Endothelial cell of umbilical vein (primary cell): ENCODE results near the gene PRKCB. TPM values are rescaled to one million over a fixed set of nuclear protein-coding genes. Genes with fewer than 3 reads are reported as not detected.

Experiments used
- BruUV-seq: library from RNA; stranded (reverse); fragments of 400-500 nt; replicated peaks from 2 replicates; lab custom pipeline; 2021; lab: Mats Ljungman, UMichigan
- CTCF ChIA-PET: fragments of 300-600, 350-600 bp; sonication (Branson Sonifier 250); formaldehyde crosslinking; loops from one replicate; lab custom pipeline; 2021; ENCODE audit warnings: antibody characterized with exemption, inconsistent platforms; lab: Charles Lee
- POLR2A ChIA-PET: fragments of 300-600, 350-600 bp; sonication (Branson Sonifier 250); formaldehyde crosslinking; loops from one replicate; lab custom pipeline; 2021; ENCODE audit warnings: antibody characterized with exemption, inconsistent platforms; lab: Charles Lee
- DNase-seq: peaks from one replicate; pipeline ENCODE4 v3.0.0-alpha.2; 2011; ENCODE audit warnings: low read depth, low spot score
- FAIRE-seq: peaks from 2 replicates; lab custom pipeline; 2011; peaks lifted over from hg19 to GRCh38; lab: Jason Lieb, UNC
- H2AFZ ChIP-seq: 2 replicates; pipeline ENCODE4 v1.6.0; 2012; ENCODE audit warnings: low read depth, low read length, control low read depth, inconsistent platforms
- H3K27ac ChIP-seq: 2 replicates; pipeline ENCODE4 v1.5.1; 2011; ENCODE audit warnings: low read depth, mild to moderate bottlenecking, control low read depth, low read length, moderate library complexity; ENCODE audit not compliant: insufficient read depth
- H3K27me3 ChIP-seq, 2 experiments: 2 replicates each; pipeline versions ENCODE4 v1.6.0 to v1.6.1; 2011; ENCODE audit warnings: low read length in 2 of 2, mixed read lengths in 1 of 2; ENCODE audit not compliant: control insufficient read depth in 2 of 2, insufficient read depth in 2 of 2
- H3K36me3 ChIP-seq, 2 experiments: 2 replicates in 1 of 2; 3 replicates in 1 of 2; pipeline ENCODE4 v1.5.1; 2011; ENCODE audit warnings: low read length in 2 of 2, mild to moderate bottlenecking in 1 of 2, moderate library complexity in 1 of 2; ENCODE audit not compliant: control insufficient read depth in 2 of 2, insufficient read depth in 2 of 2; ENCODE audit errors: extremely low read depth in 1 of 2
- H3K4me1 ChIP-seq: 3 replicates; pipeline ENCODE4 v1.5.1; 2011; ENCODE audit warnings: mild to moderate bottlenecking, low read length; ENCODE audit not compliant: control insufficient read depth, insufficient read depth; ENCODE audit errors: extremely low read depth
- H3K4me2 ChIP-seq: 2 replicates; pipeline ENCODE4 v1.6.1; 2011; ENCODE audit warnings: low read length, control low read depth, mixed read lengths; ENCODE audit not compliant: insufficient read depth
- H3K4me3 ChIP-seq, 3 experiments: fragments of 200-600 bp in 1 of 3; sonication (generic), shearing (Covaris generic) in 1 of 3; replicated peaks in 1 of 3; 2 replicates each; pipeline ENCODE4 v1.5.1; 2011 to 2016; ENCODE audit warnings: control low read depth in 3 of 3, low read length in 3 of 3, mild to moderate bottlenecking in 2 of 3, inconsistent platforms in 1 of 3, low read depth in 1 of 3, moderate library complexity in 1 of 3; ENCODE audit not compliant: insufficient read depth in 1 of 3
- H3K79me2 ChIP-seq: 2 replicates; pipeline ENCODE4 v1.6.0; 2012; ENCODE audit warnings: low read length, inconsistent platforms; ENCODE audit not compliant: control insufficient read depth, insufficient read depth
- H3K9ac ChIP-seq: replicated peaks from 2 replicates; pipeline ENCODE3; 2011; ENCODE audit warnings: low read length, control low read depth; ENCODE audit not compliant: insufficient read depth; ENCODE audit errors: extremely low read depth
- H3K9me1 ChIP-seq: replicated peaks from 3 replicates; pipeline ENCODE4 v1.6.0; 2011; ENCODE audit warnings: mild to moderate bottlenecking, low read length; ENCODE audit not compliant: control insufficient read depth, insufficient read depth; ENCODE audit errors: extremely low read depth
- H3K9me3 ChIP-seq: replicated peaks from 2 replicates; pipeline ENCODE4 v1.5.1; 2012; ENCODE audit warnings: low read length, inconsistent platforms; ENCODE audit not compliant: control insufficient read depth, insufficient read depth
- H4K20me1 ChIP-seq: replicated peaks from 2 replicates; pipeline ENCODE3; 2011; ENCODE audit warnings: mild to moderate bottlenecking, low read length; ENCODE audit not compliant: control insufficient read depth, insufficient read depth; ENCODE audit errors: extremely low read depth
- EZH2 ChIP-seq: IDR thresholded peaks from 2 replicates; pipeline ENCODE4 v1.6.1; 2012; ENCODE audit warnings: borderline replicate concordance, low read depth, mild to moderate bottlenecking, moderate library complexity, low read length, inconsistent platforms; ENCODE audit not compliant: severe bottlenecking
- FOS ChIP-seq: IDR thresholded peaks from 2 replicates; pipeline ENCODE4 v1.6.1; 2011; ENCODE audit warnings: mild to moderate bottlenecking, low read length, moderate library complexity, borderline replicate concordance; ENCODE audit not compliant: insufficient read depth
- GATA2 ChIP-seq: IDR thresholded peaks from 2 replicates; pipeline ENCODE4 v1.7.0; 2011; ENCODE audit warnings: low read depth, mild to moderate bottlenecking, moderate library complexity, mixed read lengths, low read length; ENCODE audit not compliant: insufficient read length, insufficient read depth
- JUN ChIP-seq: IDR thresholded peaks from 2 replicates; pipeline ENCODE4 v1.6.1; 2011; ENCODE audit warnings: borderline replicate concordance, low read depth; ENCODE audit not compliant: insufficient read length, insufficient read depth
- MAX ChIP-seq: IDR thresholded peaks from 2 replicates; pipeline ENCODE4 v1.6.1; 2011; ENCODE audit not compliant: insufficient read depth, insufficient read length
- MYC ChIP-seq: IDR thresholded peaks from one replicate; pipeline ENCODE4 v1.6.1; 2011; ENCODE audit warnings: mild to moderate bottlenecking, low read depth, low read length
- POLR2A ChIP-seq: IDR thresholded peaks from 2 replicates; pipeline ENCODE4 v1.6.1; 2012; ENCODE audit warnings: low read depth, mild to moderate bottlenecking, control low read depth, low read length
- POLR2AphosphoS5 ChIP-seq: IDR thresholded peaks from 2 replicates; pipeline ENCODE4 v1.6.1; 2012; ENCODE audit warnings: low read depth, mild to moderate bottlenecking, control low read depth, low read length, moderate library complexity; ENCODE audit not compliant: insufficient read depth
- dilution Hi-C: fragments of 300-500 bp; cut with MboI; formaldehyde crosslinking; loops from one replicate; pipeline ENCODE4 v1.15.0; 2019; ENCODE audit warnings: low sequenced_read_pairs; ENCODE audit not compliant: extremely low pct_ligation_motif_present
- intact Hi-C: fragments of 100-400 bp; cut with micrococcal nuclease; formaldehyde crosslinking; loops from one replicate; pipeline ENCODE4 v1.10.0; 2022
- polyA plus RNA-seq, 4 experiments: library from polyadenylated mRNA; depleted of rRNA in 3 of 4; stranded (reverse) in 3 of 4; unstranded in 1 of 4; fragments of >200 nt; gene quantifications; 2 replicates each; pipeline versions ENCODE4 v1.2.1 to v1.2.3, GENCODE V29; 2011 to 2012; ENCODE audit warnings: missing spikeins in 1 of 4
- total RNA-seq: library from RNA; stranded (reverse); gene quantifications from 2 replicates; pipeline ENCODE4 v1.2.3, GENCODE V29; 2021
- TF ChIP-seq, protein P1 (sequence below), 2 donors: IDR thresholded peaks; 1 replicate in 1 of 2; 2 replicates in 1 of 2; pipeline ENCODE4 v1.5.1; 2011; ENCODE audit warnings: low read length in 2 of 2, mild to moderate bottlenecking in 2 of 2, moderate library complexity in 2 of 2, control low read depth in 1 of 2, inconsistent platforms in 1 of 2, low read depth in 1 of 2; ENCODE audit not compliant: insufficient read depth in 1 of 2; ENCODE audit errors: extremely low read depth in 1 of 2

The PRKCB gene
- total and polyA plus RNA-seq, 2 donors (not counting 3 experiments of a cell fraction or from before 2014, with no cell fraction given): 0.01 TPM; not detected in 1

GRCh38 chr16:23889189-23889588 is 53.4 kb downstream of the PRKCB start:
- dilution Hi-C loops: no loop called here
- H3K9me3 ChIP-seq: no peaks in the 10 kb centered on the region
- H3K4me1 ChIP-seq: no peaks in the 10 kb centered on the region
- H4K20me1 ChIP-seq: no peaks in the 10 kb centered on the region
- H3K9me1 ChIP-seq: no peaks in the 10 kb centered on the region
- no peak overlapping the region for H3K4me3 ChIP-seq
- BruUV-seq: no TSS peak
- no peaks in the 10 kb centered on the region for H3K36me3 ChIP-seq
- no peak overlapping the region for H3K9ac ChIP-seq
- H3K27me3 ChIP-seq: no peaks in the 10 kb centered on the region
- H3K4me2 ChIP-seq: no peak overlapping the region
- CTCF ChIA-PET: interaction anchor here (1.0 kb wide), 1 partner anchor 121 kb away, joined by 3 read pairs; no protein-coding TSS in a partner anchor
- H3K27ac ChIP-seq: no peak overlapping the region
- intact Hi-C loops: no loop called here
- no peak for FAIRE-seq
- H2AFZ ChIP-seq: no peak overlapping the region
- H3K79me2 ChIP-seq: no peaks in the 10 kb centered on the region
- no peak for TF ChIP-seq FOS
- TF ChIP-seq, protein P1, sequence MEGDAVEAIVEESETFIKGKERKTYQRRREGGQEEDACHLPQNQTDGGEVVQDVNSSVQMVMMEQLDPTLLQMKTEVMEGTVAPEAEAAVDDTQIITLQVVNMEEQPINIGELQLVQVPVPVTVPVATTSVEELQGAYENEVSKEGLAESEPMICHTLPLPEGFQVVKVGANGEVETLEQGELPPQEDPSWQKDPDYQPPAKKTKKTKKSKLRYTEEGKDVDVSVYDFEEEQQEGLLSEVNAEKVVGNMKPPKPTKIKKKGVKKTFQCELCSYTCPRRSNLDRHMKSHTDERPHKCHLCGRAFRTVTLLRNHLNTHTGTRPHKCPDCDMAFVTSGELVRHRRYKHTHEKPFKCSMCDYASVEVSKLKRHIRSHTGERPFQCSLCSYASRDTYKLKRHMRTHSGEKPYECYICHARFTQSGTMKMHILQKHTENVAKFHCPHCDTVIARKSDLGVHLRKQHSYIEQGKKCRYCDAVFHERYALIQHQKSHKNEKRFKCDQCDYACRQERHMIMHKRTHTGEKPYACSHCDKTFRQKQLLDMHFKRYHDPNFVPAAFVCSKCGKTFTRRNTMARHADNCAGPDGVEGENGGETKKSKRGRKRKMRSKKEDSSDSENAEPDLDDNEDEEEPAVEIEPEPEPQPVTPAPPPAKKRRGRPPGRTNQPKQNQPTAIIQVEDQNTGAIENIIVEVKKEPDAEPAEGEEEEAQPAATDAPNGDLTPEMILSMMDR (IDR thresholded peaks at IDR 0.05; ENCODE audit: extremely low read depth in 1 of 2, insufficient read depth in 1 of 2, low read depth in 1 of 2, low read length in 2 of 2): no peak
- TF ChIP-seq POLR2AphosphoS5: no peak
- no peak for TF ChIP-seq EZH2
- no peak for TF ChIP-seq GATA2
- no peak for TF ChIP-seq POLR2A
- POLR2A ChIA-PET: no interaction called here
- no peak for DNase-seq

DNA sequence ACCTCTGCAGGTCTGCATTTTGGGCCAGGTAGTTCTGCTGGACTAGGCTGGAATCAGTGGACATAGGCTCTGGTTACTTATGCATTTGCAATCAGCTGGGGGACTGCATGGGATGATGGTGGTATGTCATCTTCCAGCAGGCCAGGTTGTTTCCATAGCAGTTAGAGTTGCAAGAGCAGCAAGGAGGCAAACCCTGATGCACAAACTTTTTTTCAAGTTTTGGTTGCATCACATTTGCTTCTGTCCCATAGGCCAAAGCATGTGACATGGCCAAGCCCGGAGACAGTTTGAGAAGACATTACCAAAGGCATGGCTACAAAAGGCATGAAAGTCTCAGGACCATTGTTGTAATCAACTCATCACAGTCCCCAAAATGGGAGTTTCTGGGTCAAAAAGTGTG is 58.2 kb downstream of the PRKCB start:
- POLR2A ChIA-PET: no interaction called here

More for the DNA sequence above, 58.2 kb downstream of the PRKCB start:
- Histone ChIP-seq H3K4me1 (no peaks in the 10 kb centered on the region), H3K9me3 (no peaks in the 10 kb centered on the region), H3K9ac (no peak overlapping the region), H3K9me1 (no peaks in the 10 kb centered on the region), H3K4me2 (no peak overlapping the region), H3K79me2 (no peaks in the 10 kb centered on the region), H3K27me3 (no peaks in the 10 kb centered on the region), H3K36me3 (no peaks in the 10 kb centered on the region), H4K20me1 (no peaks in the 10 kb centered on the region), H3K27ac (no peak overlapping the region), H3K4me3 (no peak overlapping the region), H2AFZ (no peak overlapping the region)
- CTCF ChIA-PET: no interaction called here
- dilution Hi-C loops: no loop called here
- no peak for DNase-seq
- intact Hi-C loops: no loop called here
- BruUV-seq: no TSS peak
- TF ChIP-seq FOS (no peak), MYC (no peak), EZH2 (no peak), JUN (no peak), GATA2 (no peak), MAX (no peak), POLR2A (no peak), POLR2AphosphoS5 (no peak)
- TF ChIP-seq, protein P1 (IDR thresholded peaks at IDR 0.05; ENCODE audit: extremely low read depth in 1 of 2, insufficient read depth in 1 of 2, low read depth in 1 of 2, low read length in 2 of 2): no peak
- no peak for FAIRE-seq
